ENCODE measurements around the gene ENAH.
"Not testable (repeated sequence)": the region's sequence is repeated elsewhere in the genome, so short reads cannot be mapped to it uniquely, and the experiment has no call there.

ENAH gene

GRCh38 chr1:225674381-225674780 is 21.5 kb upstream of the ENAH start:
- DNase-seq (ENCODE audit: low read depth) = no peak

DNA sequence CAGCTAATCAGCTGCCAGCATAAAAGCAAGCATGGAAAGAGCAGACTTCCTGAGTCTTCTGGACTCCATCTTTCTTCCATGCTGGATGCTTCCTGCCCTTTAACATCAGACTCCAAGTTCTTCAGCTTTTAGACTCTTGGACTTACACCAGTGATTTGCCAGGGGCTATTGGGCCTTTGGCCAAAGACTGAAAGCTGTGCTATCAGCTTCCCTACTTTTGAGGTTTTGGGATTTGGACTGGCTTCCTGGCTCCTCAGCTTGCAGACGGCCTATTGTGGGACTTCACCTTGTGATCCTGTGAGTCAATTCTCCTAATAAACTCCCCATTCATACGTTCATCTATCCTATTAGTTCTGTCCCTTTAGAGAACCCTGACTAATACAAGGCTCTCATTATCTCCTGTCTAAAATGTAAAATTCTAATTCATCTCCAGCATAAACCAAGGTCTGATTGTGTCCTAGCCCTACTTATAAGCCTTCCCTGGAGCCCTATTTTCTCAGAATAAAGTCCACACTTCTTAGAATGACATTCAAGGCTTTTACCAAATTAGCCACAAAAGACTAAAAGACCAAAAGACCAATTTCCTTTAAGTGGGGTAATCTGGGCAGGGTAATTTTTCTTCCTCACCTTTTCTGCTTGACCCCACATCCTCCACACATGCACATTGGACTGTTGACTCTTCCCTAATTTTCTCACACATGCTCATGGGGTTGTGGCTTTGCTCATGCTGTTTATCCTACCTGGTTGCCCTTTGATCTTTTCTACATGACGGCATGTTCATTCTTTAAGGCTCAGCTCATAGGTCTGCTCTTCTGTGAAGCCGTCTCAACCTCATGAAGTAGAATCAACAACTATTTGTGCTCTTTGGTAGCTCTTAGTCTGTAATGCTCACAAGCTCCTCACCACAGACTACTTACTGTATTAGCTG is 18.1 kb upstream of the ENAH start:
- no peak for DNase-seq (ENCODE audit: low read depth)

DNA sequence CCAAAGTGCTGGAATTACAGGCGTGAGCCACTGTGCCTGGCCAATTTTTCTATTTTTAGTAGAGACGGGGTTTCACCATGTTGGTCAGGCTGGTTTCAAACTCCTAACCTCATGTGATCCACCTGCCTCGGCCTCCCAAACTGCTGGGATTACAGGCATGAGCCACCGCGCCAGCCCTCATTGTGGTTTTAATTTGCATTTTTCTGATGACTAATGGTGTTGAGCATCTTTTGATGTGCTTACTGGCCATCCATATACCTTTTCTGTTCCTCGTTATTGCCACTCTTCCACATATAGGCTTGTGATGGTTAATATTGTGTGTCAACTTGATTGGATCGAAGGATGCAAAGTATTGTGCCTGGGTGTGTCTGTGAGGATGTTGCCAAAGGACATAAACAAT is 17.4 kb upstream of the ENAH start:
- no peak for DNase-seq (ENCODE audit: low read depth)

DNA sequence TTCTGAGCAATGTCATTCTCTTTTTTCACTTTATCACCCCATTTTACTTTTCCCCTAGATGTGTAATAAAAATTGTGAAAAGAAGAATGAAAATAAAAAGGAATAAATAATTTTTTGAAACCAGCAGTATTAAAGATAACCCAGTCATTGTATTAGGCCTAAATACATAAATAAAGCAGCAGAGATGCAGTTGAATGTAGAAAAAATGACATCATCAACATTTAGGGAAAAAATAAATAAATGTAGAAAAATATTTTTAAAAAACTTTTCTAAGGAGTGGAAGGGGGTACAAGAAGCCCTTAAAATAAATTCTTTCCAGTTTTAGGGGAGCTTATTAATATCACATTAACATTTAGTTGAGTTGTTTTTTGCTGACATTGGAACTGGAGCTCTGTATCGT is 15.3 kb upstream of the ENAH start:
- no peak for DNase-seq (ENCODE audit: low read depth)

DNA sequence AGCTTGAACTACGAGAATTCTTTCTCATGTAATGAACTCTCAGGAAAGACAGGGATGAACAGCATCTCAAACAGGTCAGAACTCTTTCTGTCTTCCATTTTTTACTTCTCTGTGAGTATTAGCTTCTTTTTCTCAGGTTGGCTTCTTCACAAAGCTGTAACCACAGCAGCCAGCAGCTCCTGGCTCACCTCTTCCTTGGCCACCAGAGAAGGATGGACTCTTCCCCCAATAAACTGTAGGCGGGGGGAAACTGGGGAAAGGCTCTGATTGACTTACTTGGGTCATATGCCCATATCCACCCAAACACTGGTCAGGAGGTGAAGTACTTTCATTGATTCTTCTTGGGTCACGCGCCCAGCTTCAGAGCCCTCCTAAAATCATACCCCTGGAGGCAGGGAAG is 14.4 kb upstream of the ENAH start:
- no peak for DNase-seq (ENCODE audit: low read depth)

DNA sequence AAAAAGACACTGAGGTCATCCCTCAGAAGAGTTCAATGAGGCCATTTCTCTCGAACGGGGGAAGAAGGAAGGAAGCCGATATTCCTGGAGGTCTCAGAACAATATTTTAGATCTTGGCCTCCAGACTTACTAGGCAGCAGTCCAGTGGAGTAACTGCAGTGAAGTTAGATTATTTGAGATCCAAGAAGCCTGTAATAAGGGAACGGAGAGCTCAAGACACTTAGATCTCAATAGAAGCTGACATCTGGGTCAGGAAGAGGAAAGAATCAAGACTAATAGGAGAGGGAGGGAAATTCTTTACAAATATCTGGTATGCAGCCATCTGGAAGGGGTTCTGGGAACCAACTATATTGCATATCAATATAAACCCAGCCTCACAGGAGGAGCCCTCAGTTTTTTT is 13.6 kb upstream of the ENAH start:
- no peak for DNase-seq (ENCODE audit: low read depth)

GRCh38 chr1:225664762-225665161 is 11.8 kb upstream of the ENAH start:
- no peak for DNase-seq (ENCODE audit: low read depth)

- no peak for DNase-seq (ENCODE audit: low read depth)
Measured at GRCh38 chr1:225662155-225662554, 9.2 kb upstream of the ENAH start.

DNA sequence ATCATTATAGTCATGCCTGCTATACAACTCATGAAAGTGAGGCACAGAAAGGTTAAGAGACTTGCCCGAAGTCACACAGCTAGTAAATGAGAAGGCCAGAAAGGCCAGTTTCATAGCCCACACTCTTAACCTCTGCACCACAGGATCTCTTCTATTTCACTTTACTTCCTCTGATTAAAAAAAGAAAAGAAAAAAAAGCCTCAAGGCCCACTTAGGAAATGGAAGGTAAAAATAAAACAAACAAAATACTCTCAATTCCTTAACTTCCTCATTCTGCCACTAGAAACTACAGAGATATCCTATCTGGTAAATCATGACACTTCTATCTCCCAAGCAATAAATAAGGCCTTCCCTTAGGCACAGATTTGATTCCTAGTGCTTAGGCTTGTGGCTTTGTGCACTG is 7.6 kb upstream of the ENAH start:
- no peak for DNase-seq (ENCODE audit: low read depth)

GRCh38 chr1:225658041-225658440 is 5.1 kb upstream of the ENAH start:
- DNase-seq (ENCODE audit: low read depth) = no peak

DNA sequence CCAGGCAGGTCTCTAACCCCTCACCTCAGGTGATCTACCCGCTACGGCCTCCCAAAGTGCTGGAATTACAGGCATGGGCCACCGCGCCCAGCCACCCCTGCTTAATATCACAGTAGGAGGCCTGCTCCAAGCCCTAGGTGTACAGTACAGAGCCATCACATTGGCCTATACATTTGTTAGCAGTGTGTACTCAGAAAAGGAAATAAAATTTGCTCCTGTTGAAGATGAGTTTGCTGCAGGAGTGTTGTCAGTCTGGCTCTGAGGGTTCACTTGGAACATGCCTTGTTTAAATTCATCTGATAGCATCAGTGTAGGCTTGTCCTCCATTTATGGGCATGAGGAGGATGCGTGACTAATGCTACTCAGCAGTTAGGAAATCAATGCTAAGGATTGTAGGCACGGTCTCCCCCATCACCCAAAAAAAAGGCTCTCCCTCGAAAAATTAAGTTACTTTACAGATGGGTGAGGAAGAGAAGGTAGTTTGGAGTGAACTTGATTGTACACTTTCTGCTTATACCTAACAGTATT is 4.6 kb upstream of the ENAH start:
- peak; percentile 88 for DNase-seq (ENCODE audit: low read depth)

- not testable (repeated sequence) for DNase-seq (ENCODE audit: low read depth)
Measured at GRCh38 chr1:225656259-225656655, 3.3 kb upstream of the ENAH start.

GRCh38 chr1:225655509-225656258 is 2.8 kb upstream of the ENAH start:
- DNase-seq (ENCODE audit: low read depth) = peak; percentile 99

GRCh38 chr1:225654688-225655508 is 2.0 kb upstream of the ENAH start:
- DNase-seq (ENCODE audit: low read depth) = no peak

DNA sequence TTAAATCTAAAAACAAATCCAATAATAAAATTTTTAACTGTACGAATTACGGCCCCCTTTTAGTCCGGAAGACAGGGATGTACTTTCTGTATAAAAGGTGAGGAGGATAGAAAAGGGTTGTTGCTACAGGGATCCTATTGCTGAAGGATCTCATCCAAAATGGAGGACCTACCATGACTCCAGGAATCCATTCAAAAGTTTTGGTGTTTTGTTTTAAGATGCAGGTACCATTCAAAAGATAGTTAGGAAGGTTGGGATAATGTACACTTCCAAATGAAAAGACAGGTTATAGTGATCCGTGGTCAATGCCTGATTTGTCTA is 1.3 kb upstream of the ENAH start:
- DNase-seq (ENCODE audit: low read depth) = no peak

- peak; percentile 84 for DNase-seq (ENCODE audit: low read depth)
Measured at GRCh38 chr1:225653463-225654276, 747 bp upstream of the ENAH start.

GRCh38 chr1:225651872-225652728 is 823 bp downstream of the ENAH start:
- DNase-seq (ENCODE audit: low read depth) = no peak

DNA sequence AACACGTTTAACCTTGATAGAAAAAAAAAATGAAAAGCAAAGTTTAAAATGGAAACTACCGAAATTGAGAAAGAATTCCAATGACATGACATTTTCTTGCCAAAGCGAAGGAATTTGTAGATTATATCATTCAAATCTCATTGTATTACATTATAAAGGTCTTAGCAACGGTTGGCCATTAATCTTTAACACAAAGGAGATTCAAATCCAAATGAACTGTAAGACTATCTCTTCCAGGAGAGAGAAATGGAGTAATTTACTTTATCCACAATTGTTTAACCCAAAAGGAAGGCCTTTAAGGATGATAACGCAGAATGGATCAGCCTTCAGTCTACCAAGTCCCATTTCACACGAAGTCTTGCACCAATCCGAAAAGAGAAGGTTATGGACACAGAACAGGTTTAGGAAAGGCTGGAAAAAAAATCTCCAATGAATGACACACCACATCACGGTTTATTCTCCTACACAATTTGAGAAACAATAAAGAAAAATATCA is 1.5 kb downstream of the ENAH start:
- no peak for DNase-seq (ENCODE audit: low read depth)

DNA sequence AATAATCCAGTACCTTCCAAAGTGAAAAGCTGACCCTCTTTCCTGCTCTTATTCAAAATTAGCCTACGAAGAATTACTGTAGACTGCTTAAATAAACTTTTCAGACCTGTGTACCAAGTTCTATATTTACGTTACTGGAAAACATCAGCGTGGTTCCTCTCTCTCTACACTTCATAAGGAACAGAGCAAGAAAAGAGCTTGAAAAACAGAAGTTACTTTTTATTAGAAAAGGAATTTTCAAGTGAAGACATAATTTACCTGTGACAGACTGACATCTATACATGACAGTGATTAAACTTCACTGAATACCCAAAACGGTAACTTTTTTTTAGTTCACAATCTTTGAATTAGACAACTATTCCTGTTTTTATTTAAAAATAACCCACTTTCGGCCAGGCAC is 2.7 kb downstream of the ENAH start:
- no peak for DNase-seq (ENCODE audit: low read depth)

- DNase-seq (ENCODE audit: low read depth) = no peak
Measured at GRCh38 chr1:225645194-225645895, 7.6 kb downstream of the ENAH start.
